Breast epithelium (tissue), 3 donors: ENCODE data around the gene OSGIN1.

Experiments
- POLR2A ChIP-seq: fragments of 450-650 bp; IDR thresholded peaks from one replicate; pipeline ENCODE4 v1.6.1; 2016; ENCODE audit warnings: antibody characterized with exemption, mild to moderate bottlenecking, moderate library complexity
- TF ChIP-seq, protein P1 (sequence below), 3 donors: fragments of 450-650 bp; IDR thresholded peaks; one replicate each; pipeline ENCODE4 v1.5.1; 2016 to 2017; ENCODE audit warnings: antibody characterized with exemption in 3 of 3, mild to moderate bottlenecking in 3 of 3, moderate library complexity in 3 of 3

GRCh38 chr16:83915491-83915890 lies 37.5 kb upstream of the OSGIN1 start:
- TF ChIP-seq, protein P1, sequence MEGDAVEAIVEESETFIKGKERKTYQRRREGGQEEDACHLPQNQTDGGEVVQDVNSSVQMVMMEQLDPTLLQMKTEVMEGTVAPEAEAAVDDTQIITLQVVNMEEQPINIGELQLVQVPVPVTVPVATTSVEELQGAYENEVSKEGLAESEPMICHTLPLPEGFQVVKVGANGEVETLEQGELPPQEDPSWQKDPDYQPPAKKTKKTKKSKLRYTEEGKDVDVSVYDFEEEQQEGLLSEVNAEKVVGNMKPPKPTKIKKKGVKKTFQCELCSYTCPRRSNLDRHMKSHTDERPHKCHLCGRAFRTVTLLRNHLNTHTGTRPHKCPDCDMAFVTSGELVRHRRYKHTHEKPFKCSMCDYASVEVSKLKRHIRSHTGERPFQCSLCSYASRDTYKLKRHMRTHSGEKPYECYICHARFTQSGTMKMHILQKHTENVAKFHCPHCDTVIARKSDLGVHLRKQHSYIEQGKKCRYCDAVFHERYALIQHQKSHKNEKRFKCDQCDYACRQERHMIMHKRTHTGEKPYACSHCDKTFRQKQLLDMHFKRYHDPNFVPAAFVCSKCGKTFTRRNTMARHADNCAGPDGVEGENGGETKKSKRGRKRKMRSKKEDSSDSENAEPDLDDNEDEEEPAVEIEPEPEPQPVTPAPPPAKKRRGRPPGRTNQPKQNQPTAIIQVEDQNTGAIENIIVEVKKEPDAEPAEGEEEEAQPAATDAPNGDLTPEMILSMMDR (IDR thresholded peaks at IDR 0.05) = no peak
- TF ChIP-seq POLR2A = no peak
